ENCODE data around the gene PKHD1. TPM values are rescaled to one million over a fixed set of nuclear protein-coding genes. Genes with fewer than 3 reads are reported as not detected.

PKHD1 gene
- total and polyA plus RNA-seq, 11 donors, result 0.02 to 0.04 TPM; not detected in 9

- intact Hi-C loops (cut with DNase I), result loop anchor here in 2 of 10 donors (5.0 kb wide), 1 partner anchor 1145 kb away; the partner anchor contains the start of gene TFAP2B (in 2 of the 2)
- TF ChIP-seq CTCF (IDR thresholded peaks at IDR 0.05) (no peak), POLR2A (IDR thresholded peaks at IDR 0.05) (no peak)
- H3K9me3 ChIP-seq, result no peaks in the 10 kb centered on the region
- DNase-seq (no peak), ATAC-seq (no peak)
- WGBS, 4 donors, result 31 to 51% (median 35%) methylated on average over 1 of the region's 1 CpG
- no peak overlapping the region for H3K27ac ChIP-seq
- no peaks in the 10 kb centered on the region for H3K4me1 ChIP-seq
- no peak overlapping the region for H3K4me3 ChIP-seq
- no peaks in the 10 kb centered on the region for H3K36me3 ChIP-seq
- H3K27me3 ChIP-seq, result peaks cover 0 to 31% (median 6%) of the 10 kb centered on the region in 9 donors
These were observed 125.1 kb downstream of the PKHD1 start for GRCh38 chr6:51962354-51962753.

DNA sequence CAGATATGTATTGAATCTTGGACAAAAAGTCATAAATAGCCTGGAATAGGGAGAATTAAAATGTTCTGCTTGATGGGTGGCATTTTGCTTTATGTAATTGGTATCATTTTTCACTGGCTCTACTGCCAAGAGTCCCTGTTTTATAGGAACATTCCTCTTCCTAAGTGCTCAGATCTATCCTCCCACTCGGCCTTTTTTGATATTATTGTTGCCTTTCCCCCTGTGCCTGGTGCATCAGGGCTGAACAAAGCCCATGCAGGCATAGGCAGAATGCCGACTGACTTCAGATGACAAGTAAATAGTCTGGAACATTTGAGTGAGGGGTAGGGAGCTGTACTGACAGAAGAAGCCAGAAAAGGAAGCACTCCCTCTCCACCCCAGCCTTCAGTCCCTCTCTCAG lies 127.0 kb downstream of the PKHD1 start:
- no peak overlapping the region for H3K27ac ChIP-seq
- TF ChIP-seq CTCF (IDR thresholded peaks at IDR 0.05) (no peak), POLR2A (IDR thresholded peaks at IDR 0.05) (no peak)
- no peaks in the 10 kb centered on the region for H3K9me3 ChIP-seq
- no peaks in the 10 kb centered on the region for H3K36me3 ChIP-seq
- peaks cover 0 to 23% (median 6%) of the 10 kb centered on the region in 9 donors for H3K27me3 ChIP-seq
- DNase-seq, result no peak
- ATAC-seq, result no peak
- WGBS, 4 donors, result 23 to 35% (median 29%) methylated on average over 2 of the region's 2 CpGs
- intact Hi-C loops (cut with DNase I), result loop anchor here in 2 of 10 donors (5.0 kb wide), 1 partner anchor 1143 kb away; the partner anchor contains the start of gene TFAP2B (in 2 of the 2)
- H3K4me3 ChIP-seq, result no peak overlapping the region
- H3K4me1 ChIP-seq, result no peaks in the 10 kb centered on the region

GRCh38 chr6:51959744-51960383 lies 127.5 kb downstream of the PKHD1 start:
- no peak overlapping the region for H3K27ac ChIP-seq
- intact Hi-C loops (cut with DNase I), result loop anchor here in 9 of 10 donors (2.0 to 10.0 kb wide), 6 partner anchors 425 to 1145 kb away; partner anchors contain the start of gene TFAP2B (in 6 of the 9)
- H3K36me3 ChIP-seq, result no peaks in the 10 kb centered on the region
- 7 to 12% (median 7%) methylated on average over 6 of the region's 6 CpGs for WGBS, 4 donors
- no peaks in the 10 kb centered on the region for H3K9me3 ChIP-seq
- H3K4me1 ChIP-seq, result no peaks in the 10 kb centered on the region
- H3K4me3 ChIP-seq, result no peak overlapping the region
- H3K27me3 ChIP-seq, result peaks cover 0 to 18% (median 6%) of the 10 kb centered on the region in 9 donors
- ATAC-seq (peak in 2 of 4 donors; percentile 45 to 65), DNase-seq (peak; percentile 30 to 56 (median 52))
- no peak for TF ChIP-seq POLR2A (IDR thresholded peaks at IDR 0.05)
- peak; percentile 39 to 69 (median 52) for TF ChIP-seq CTCF (IDR thresholded peaks at IDR 0.05)

DNA sequence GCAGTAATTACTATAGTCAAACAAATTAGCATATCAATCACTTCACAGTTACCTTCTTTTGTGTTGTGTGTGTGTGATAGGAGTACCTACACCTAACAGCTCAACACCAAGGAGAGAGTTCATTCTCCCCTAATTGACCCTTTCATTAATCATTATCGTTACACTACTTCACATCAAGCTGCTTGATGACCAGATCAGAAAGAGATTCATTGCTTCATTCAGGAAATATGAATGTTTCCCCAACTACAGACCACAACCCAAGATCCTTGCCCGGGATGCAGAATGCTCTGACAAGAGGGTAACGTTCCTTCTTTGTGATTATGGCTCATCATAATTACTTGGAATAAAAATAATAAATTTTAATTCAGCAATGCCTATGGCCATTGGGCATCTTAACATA lies 132.7 kb downstream of the PKHD1 start:
- Histone ChIP-seq H3K27me3 (peaks cover 0 to 3% (median 0%) of the 10 kb centered on the region in 9 donors), H3K27ac (no peak overlapping the region), H3K4me3 (no peak overlapping the region), H3K4me1 (no peaks in the 10 kb centered on the region), H3K36me3 (no peaks in the 10 kb centered on the region), H3K9me3 (no peaks in the 10 kb centered on the region)
- intact Hi-C loops (cut with DNase I), result loop anchor here in 6 of 10 donors (5.0 to 10.0 kb wide), 4 partner anchors 420 to 1137 kb away; partner anchors contain the start of gene TFAP2B (in 4 of the 6)
- ATAC-seq (no peak), DNase-seq (no peak)
- TF ChIP-seq POLR2A (IDR thresholded peaks at IDR 0.05), result no peak
- TF ChIP-seq CTCF (IDR thresholded peaks at IDR 0.05), result no peak
- WGBS, 4 donors, result 67 to 78% (median 74%) methylated on average over 3 of the region's 3 CpGs

All from heart left ventricle (tissue), 16 donors.